Measurements from ENCODE around the gene RRP12. TPM values are rescaled to one million over a fixed set of nuclear protein-coding genes. Genes with fewer than 3 reads are reported as not detected.
A peak's percentile ranks its signal among the peaks of the same experiment; 100 is the strongest.

Gene RRP12
- total and polyA plus RNA-seq, 11 donors = 6.0 to 61.2 (median 21.5) TPM

DNA sequence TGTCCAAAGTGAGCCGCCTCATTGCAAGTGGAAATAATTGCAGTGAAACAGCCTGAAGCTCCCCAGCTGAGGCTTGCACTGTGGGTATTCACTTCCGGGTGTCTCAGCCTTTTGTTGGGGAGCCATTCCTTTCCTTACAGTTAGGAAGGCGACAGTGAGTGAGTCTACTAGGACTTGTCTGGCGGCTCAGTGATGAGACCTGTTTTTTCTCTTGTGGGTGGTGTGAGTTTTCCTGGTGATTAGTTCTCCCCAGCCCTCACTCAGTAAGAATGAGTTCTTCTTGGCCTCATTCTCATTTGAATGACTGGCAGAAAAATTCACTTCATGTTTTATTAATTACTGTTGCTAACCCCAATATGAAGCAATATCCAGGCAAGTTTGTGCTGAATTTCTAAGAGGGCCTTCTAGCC is 27.4 kb upstream of the RRP12 start:
- WGBS, 4 donors = 57 to 62% (median 59%) methylated on average over 4 of the region's 4 CpGs
- intact Hi-C loops (cut with DNase I) = loop anchor here in 1 of 10 donors (2.0 kb wide), 1 partner anchor 16 kb away; no protein-coding TSS in a partner anchor
- Histone ChIP-seq H3K27ac (peak overlapping the region in 1 of 12 donors; percentile 96), H3K27me3 (no peaks in the 10 kb centered on the region), H3K36me3 (peaks cover 0 to 48% (median 35%) of the 10 kb centered on the region in 9 donors), H3K4me1 (peaks cover 3 to 45% (median 27%) of the 10 kb centered on the region in 12 donors), H3K4me3 (peak overlapping the region in 2 of 12 donors; percentile 69 to 99), H3K9me3 (no peaks in the 10 kb centered on the region)
- no peak for TF ChIP-seq POLR2A (IDR thresholded peaks at IDR 0.05)
- TF ChIP-seq, protein P1, sequence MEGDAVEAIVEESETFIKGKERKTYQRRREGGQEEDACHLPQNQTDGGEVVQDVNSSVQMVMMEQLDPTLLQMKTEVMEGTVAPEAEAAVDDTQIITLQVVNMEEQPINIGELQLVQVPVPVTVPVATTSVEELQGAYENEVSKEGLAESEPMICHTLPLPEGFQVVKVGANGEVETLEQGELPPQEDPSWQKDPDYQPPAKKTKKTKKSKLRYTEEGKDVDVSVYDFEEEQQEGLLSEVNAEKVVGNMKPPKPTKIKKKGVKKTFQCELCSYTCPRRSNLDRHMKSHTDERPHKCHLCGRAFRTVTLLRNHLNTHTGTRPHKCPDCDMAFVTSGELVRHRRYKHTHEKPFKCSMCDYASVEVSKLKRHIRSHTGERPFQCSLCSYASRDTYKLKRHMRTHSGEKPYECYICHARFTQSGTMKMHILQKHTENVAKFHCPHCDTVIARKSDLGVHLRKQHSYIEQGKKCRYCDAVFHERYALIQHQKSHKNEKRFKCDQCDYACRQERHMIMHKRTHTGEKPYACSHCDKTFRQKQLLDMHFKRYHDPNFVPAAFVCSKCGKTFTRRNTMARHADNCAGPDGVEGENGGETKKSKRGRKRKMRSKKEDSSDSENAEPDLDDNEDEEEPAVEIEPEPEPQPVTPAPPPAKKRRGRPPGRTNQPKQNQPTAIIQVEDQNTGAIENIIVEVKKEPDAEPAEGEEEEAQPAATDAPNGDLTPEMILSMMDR (IDR thresholded peaks at IDR 0.05) = no peak
- ATAC-seq (no peak), DNase-seq (no peak)

DNA sequence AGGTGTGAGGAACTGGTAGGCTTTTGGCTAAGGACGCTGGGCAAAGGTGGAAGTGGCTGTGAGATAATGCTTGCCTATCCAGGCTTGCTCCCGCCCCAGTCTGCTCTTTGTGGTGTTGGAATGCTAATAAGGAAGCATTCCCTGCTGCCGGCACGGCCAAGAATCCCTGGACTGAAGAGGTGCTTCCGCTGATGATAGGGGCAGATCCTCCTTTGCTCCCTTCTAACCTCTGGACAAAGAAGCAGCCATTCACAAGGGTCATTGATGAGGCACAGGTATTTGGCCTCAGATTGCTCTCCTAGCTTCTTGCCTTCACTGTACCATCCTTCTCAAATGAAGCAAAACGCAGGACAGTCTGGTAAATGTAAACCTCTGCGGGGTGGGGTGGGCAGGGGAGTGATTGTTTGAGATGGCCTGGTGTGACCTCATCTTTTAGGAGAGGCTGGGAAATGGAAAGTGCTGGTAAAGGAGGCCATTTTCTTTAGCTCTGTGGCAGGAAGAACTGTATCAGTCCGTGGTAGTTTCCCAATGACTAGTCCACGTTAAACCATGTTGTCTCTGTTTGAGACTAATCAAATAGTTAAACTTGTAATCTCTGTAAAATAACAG is 26.5 kb upstream of the RRP12 start:
- TF ChIP-seq POLR2A (IDR thresholded peaks at IDR 0.05) = no peak
- TF ChIP-seq, protein P1 (IDR thresholded peaks at IDR 0.05) = no peak
- peaks cover 0 to 44% (median 31%) of the 10 kb centered on the region in 9 donors for H3K36me3 ChIP-seq
- peaks cover 3 to 54% (median 27%) of the 10 kb centered on the region in 12 donors for H3K4me1 ChIP-seq
- H3K4me3 ChIP-seq = peak overlapping the region in 11 of 12 donors; percentile 17 to 99 (median 83)
- DNase-seq = no peak
- no peaks in the 10 kb centered on the region for H3K9me3 ChIP-seq
- ATAC-seq = peak in 3 of 4 donors; percentile 0 to 18 (median 2)
- intact Hi-C loops (cut with DNase I) = loop anchor here in 1 of 10 donors (2.0 kb wide), 1 partner anchor 17 kb away; no protein-coding TSS in a partner anchor
- 12 to 18% (median 13%) methylated on average over 7 to 9 of the region's 9 CpGs for WGBS, 4 donors
- peak overlapping the region in 11 of 12 donors; percentile 78 to 96 (median 93) for H3K27ac ChIP-seq
- no peaks in the 10 kb centered on the region for H3K27me3 ChIP-seq

DNA sequence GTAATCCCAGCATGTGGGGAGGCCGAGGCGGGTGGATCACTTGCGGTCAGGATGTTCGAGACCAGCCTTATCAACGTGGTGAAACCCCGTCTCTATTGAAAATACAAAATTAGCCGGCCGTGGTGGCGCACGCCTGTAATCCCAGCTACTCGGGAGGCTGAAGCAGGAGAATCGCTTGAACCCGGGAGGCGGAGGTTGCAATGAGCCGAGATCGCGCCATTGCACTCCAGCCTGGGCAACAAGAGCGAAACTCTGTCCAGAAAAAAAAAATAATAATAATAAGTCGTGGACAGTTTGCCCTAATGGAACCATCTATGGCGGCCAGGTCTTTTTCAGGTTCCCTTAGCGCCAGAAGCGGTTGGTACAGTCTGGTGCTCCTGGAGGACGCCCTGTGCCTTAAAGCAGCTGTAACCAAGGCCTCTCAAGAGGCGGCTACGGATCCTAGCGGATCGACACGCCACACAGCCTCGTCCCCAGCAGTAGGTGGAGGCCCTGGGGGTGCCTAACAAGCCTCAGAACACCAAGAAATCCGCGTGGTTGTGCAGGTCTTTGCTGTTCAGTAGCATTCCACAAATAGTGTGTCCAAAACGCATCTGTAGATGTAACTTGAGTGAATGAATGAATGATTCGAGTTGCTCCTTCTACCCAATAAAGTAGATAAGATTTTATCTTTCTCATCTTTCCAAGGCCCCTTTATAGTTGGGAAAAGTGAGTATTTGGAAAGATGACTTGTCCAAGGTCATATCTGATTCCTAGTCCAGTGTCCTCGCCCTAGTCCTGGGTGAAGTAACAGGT is 25.8 kb upstream of the RRP12 start:
- Histone ChIP-seq H3K36me3 (peaks cover 0 to 42% (median 28%) of the 10 kb centered on the region in 9 donors), H3K4me3 (peak overlapping the region; percentile 60 to 99 (median 84)), H3K4me1 (peaks cover 3 to 61% (median 27%) of the 10 kb centered on the region in 12 donors), H3K27me3 (no peaks in the 10 kb centered on the region), H3K9me3 (no peaks in the 10 kb centered on the region), H3K27ac (peak overlapping the region in 11 of 12 donors; percentile 78 to 96 (median 93))
- intact Hi-C loops (cut with DNase I) = no loop called here
- no peak for TF ChIP-seq POLR2A (IDR thresholded peaks at IDR 0.05)
- TF ChIP-seq, protein P1 (IDR thresholded peaks at IDR 0.05) = no peak
- ATAC-seq = peak in 1 of 4 donors; percentile 9
- 9 to 16% (median 10%) methylated on average over 34 of the region's 34 CpGs for WGBS, 4 donors
- no peak for DNase-seq

Data from heart left ventricle (tissue), 16 donors.